K562 (cell line): ENCODE data around the gene DPY30. TPM values are rescaled to one million over a fixed set of nuclear protein-coding genes. Genes with fewer than 3 reads are reported as not detected.

Source experiments
- ARID3A ChIP-seq: IDR thresholded peaks from 2 replicates; pipeline ENCODE4 v1.6.1; 2012; ENCODE audit warnings: low read depth, low read length, improper control_type of control experiment, borderline replicate concordance
- ATF1 ChIP-seq, 2 experiments: fragments of 450-650 bp in 1 of 2; IDR thresholded peaks; 2 replicates each; pipeline ENCODE4 v1.6.1; 2016; ENCODE audit warnings: missing compliant biosample characterization in 1 of 2, missing genetic modification characterization in 1 of 2
- ATF7 ChIP-seq: fragments of 450-650 bp; IDR thresholded peaks from 2 replicates; pipeline ENCODE4 v1.7.1; 2014; ENCODE audit warnings: mild to moderate bottlenecking, moderate library complexity
- CBX1 ChIP-seq: sonication (generic); IDR thresholded peaks from 2 replicates; pipeline ENCODE4 v1.6.1; 2016; ENCODE audit warnings: antibody characterized with exemption, low read depth, mild to moderate bottlenecking
- CCNT2 ChIP-seq: IDR thresholded peaks from 2 replicates; pipeline ENCODE4 v1.6.1; 2011; ENCODE audit warnings: borderline replicate concordance, low read depth, mild to moderate bottlenecking, moderate library complexity, mixed read lengths, low read length; ENCODE audit not compliant: insufficient read length; ENCODE audit errors: extremely low read depth
- ELK3 ChIP-seq: fragments of 450-650 bp; formaldehyde crosslinking; IDR thresholded peaks from 2 replicates; pipeline ENCODE4 v1.4.0; 2020; ENCODE audit warnings: mild to moderate bottlenecking
- FOXA3 ChIP-seq, 2 experiments: fragments of 450-650 bp in 1 of 2; sonication (generic) in 1 of 2; formaldehyde crosslinking; IDR thresholded peaks in 1 of 2; conservative IDR thresholded peaks in 1 of 2; 2 replicates each; pipeline versions ENCODE4 v1.4.0 to v1.8.0; 2020 to 2022; ENCODE audit warnings: mild to moderate bottlenecking in 2 of 2, missing genetic modification reagents in 1 of 2
- GTF2E2 ChIP-seq: fragments of 200-800 bp; sonication (Bioruptor generic); IDR thresholded peaks from 2 replicates; pipeline ENCODE4 v1.6.1; 2016; ENCODE audit warnings: missing genetic modification characterization, missing compliant biosample characterization
- KLF10 ChIP-seq: fragments of 250-450 bp; sonication (Bioruptor Pico); IDR thresholded peaks from 2 replicates; pipeline ENCODE4 v1.6.1; 2021; ENCODE audit warnings: matching md5 sums
- MXD1 ChIP-seq: fragments of 250-450 bp; sonication (Bioruptor Pico); IDR thresholded peaks from 2 replicates; pipeline ENCODE4 v1.8.0; 2021; ENCODE audit warnings: borderline replicate concordance, mild to moderate bottlenecking, moderate library complexity; ENCODE audit not compliant: poor library complexity, severe bottlenecking
- MYC ChIP-seq, 2 experiments: fragments of 250-450 bp in 1 of 2; sonication (Bioruptor Pico) in 1 of 2; IDR thresholded peaks; 2 replicates each; pipeline versions ENCODE4 v1.5.1 to v1.6.1; 2012 to 2021; ENCODE audit warnings: low read depth in 2 of 2, borderline replicate concordance in 1 of 2, improper control_type of control experiment in 1 of 2, low read length in 1 of 2, mild to moderate bottlenecking in 1 of 2, moderate library complexity in 1 of 2
- SAP30 ChIP-seq: fragments of 200-600 bp; sonication (generic); IDR thresholded peaks from 2 replicates; pipeline ENCODE4 v1.6.1; 2012; ENCODE audit warnings: borderline replicate concordance, low read depth, mild to moderate bottlenecking, moderate library complexity, low read length, control low read depth, inconsistent platforms; ENCODE audit not compliant: insufficient read depth, poor library complexity, severe bottlenecking
- THAP12 ChIP-seq: fragments of 250-450 bp; sonication (Bioruptor Pico); IDR thresholded peaks from 2 replicates; pipeline ENCODE4 v1.9.0; 2021; ENCODE audit warnings: mild to moderate bottlenecking, inconsistent platforms
- ZKSCAN1 ChIP-seq: fragments of 150-350 bp; IDR thresholded peaks from 2 replicates; pipeline ENCODE4 v1.6.1; 2016; ENCODE audit warnings: low read depth, low read length
- ZMIZ1 ChIP-seq, 2 experiments: fragments of 150-350 bp in 1 of 2; IDR thresholded peaks; 2 replicates each; pipeline ENCODE4 v1.6.1; 2012 to 2016; ENCODE audit warnings: low read depth in 2 of 2, low read length in 2 of 2, mild to moderate bottlenecking in 1 of 2, moderate library complexity in 1 of 2
- polyA plus RNA-seq, 8 experiments: library from polyadenylated mRNA; depleted of rRNA in 4 of 8; stranded (reverse) in 5 of 8; unstranded in 3 of 8; fragments of >200 nt; fragmentation: Nextera tagmentation in 2 of 8; fragmentation: Illumina TruSeq in 1 of 8; extraction: Ambion mirVana in 2 of 8; extraction: Trizol in 1 of 8; gene quantifications; 2 replicates each; pipeline versions ENCODE4 v1.2.1 to v1.2.3, GENCODE V29; 2011 to 2014; ENCODE audit warnings: inconsistent platforms in 1 of 8, missing spikeins in 1 of 8
- total RNA-seq, 7 experiments: library from RNA; depleted of rRNA in 6 of 7; stranded (reverse); fragments of >200 nt in 6 of 7; fragmentation: Illumina TruSeq in 2 of 7; extraction: Trizol in 2 of 7; gene quantifications; 2 replicates each; pipeline versions ENCODE4 v1.2.1 to v1.2.3, GENCODE V29; 2011 to 2021; ENCODE audit warnings: low replicate concordance in 1 of 7

Gene DPY30
- total and polyA plus RNA-seq, 9 of the 15 experiments (the other 6 are each of a cell fraction or from before 2014, with no cell fraction given), result 64.6 to 402 (median 116) TPM

GRCh38 chr2:32039447-32040219 lies at the start of gene DPY30 (continued):
- TF ChIP-seq MXD1 (CRISPR knock-in tag) (no peak), ATF1 (CRISPR knock-in tag; IDR thresholded peaks at IDR 0.05) (0 out of 2 replicates have a peak, but pooled peaks have one; percentile 35), ATF1 (tag; IDR thresholded peaks at IDR 0.05) (peak; percentile 83), ELK3 (CRISPR knock-in tag) (no peak), ZKSCAN1 (no peak; the same call in 1 of the 2 replicates), ARID3A (no peak), MYC (IDR thresholded peaks at IDR 0.05; ENCODE audit: low read depth, low read length) (peak; percentile 95), MYC (CRISPR knock-in tag; IDR thresholded peaks at IDR 0.05; ENCODE audit: borderline replicate concordance, low read depth) (no peak), THAP12 (peak; percentile 90), ATF7 (peak; percentile 77), ZMIZ1 (IDR thresholded peaks at IDR 0.05; ENCODE audit: low read depth in 2 of 2, low read length in 2 of 2) (peak; percentile 67 to 83; a peak in 2 of 4 replicates), GTF2E2 (tag) (peak; percentile 94), CBX1 (peak; percentile 84; the same call in 1 of the 2 replicates), FOXA3 (CRISPR knock-in tag; conservative IDR thresholded peaks at IDR 0.05 in 1 of 2, IDR thresholded peaks at IDR 0.05 in 1 of 2) (peak in 1 of 2 experiments; percentile 52; a peak in 1 of 4 replicates), KLF10 (CRISPR knock-in tag) (no peak), SAP30 (peak; percentile 80), CCNT2 (peak; percentile 33)
